CD4-positive, alpha-beta memory T cell (primary cell): ENCODE results near the gene CTXND1. TPM values are rescaled to one million over a fixed set of nuclear protein-coding genes. Genes with fewer than 3 reads are reported as not detected.

Experiments used
- CTCF ChIA-PET: fragments of 350-600 bp; sonication (Branson Sonifier 250); formaldehyde crosslinking; loops from one replicate; lab custom pipeline; 2021; ENCODE audit warnings: inconsistent platforms; ENCODE audit not compliant: partially characterized antibody; lab: Charles Lee
- POLR2A ChIA-PET: fragments of 350-600 bp; sonication (Branson Sonifier 250); formaldehyde crosslinking; loops from one replicate; lab custom pipeline; 2021; ENCODE audit not compliant: partially characterized antibody; lab: Charles Lee
- DNase-seq, 5 donors: peaks; one replicate each; pipeline versions ENCODE4 v3.0.0 to v3.0.0-alpha.2; 2020 to 2022; ENCODE audit warnings: mixed read lengths in 1 of 5
- H3K27ac ChIP-seq: one replicate; pipeline ENCODE4 v1.7.0; 2013; ENCODE audit warnings: low read depth, low read length
- H3K27me3 ChIP-seq: 2 replicates; pipeline ENCODE4 v1.7.0; 2013; ENCODE audit warnings: mild to moderate bottlenecking, low read length, moderate library complexity; ENCODE audit not compliant: insufficient read depth
- H3K36me3 ChIP-seq: 2 replicates; pipeline ENCODE4 v1.7.0; 2013; ENCODE audit warnings: mild to moderate bottlenecking, low read length, moderate library complexity; ENCODE audit not compliant: insufficient read depth
- H3K4me1 ChIP-seq: 2 replicates; pipeline ENCODE4 v1.7.0; 2013; ENCODE audit warnings: mild to moderate bottlenecking, low read length, moderate library complexity; ENCODE audit not compliant: insufficient read depth
- H3K4me3 ChIP-seq, 2 donors: one replicate each; pipeline ENCODE4 v1.7.0; 2013; ENCODE audit warnings: low read length in 2 of 2, mild to moderate bottlenecking in 1 of 2
- H3K9me3 ChIP-seq, 2 donors: one replicate each; pipeline ENCODE4 v1.7.0; 2013; ENCODE audit warnings: low read length in 2 of 2, control low read depth in 1 of 2; ENCODE audit not compliant: control insufficient read depth in 1 of 2
- H3K27ac Mint-ChIP-seq, 7 donors: one replicate each; pipeline ENCODE4 v1.8.0; 2020 to 2021; ENCODE audit warnings: mixed read lengths in 7 of 7, mild to moderate bottlenecking in 6 of 7, inconsistent platforms in 3 of 7, moderate library complexity in 3 of 7
- H3K27me3 Mint-ChIP-seq, 2 donors: one replicate each; pipeline ENCODE4 v1.8.0; 2020 to 2021; ENCODE audit warnings: mixed read lengths in 2 of 2
- H3K36me3 Mint-ChIP-seq, 2 donors: one replicate each; pipeline ENCODE4 v1.8.0; 2020 to 2021; ENCODE audit warnings: mixed read lengths in 2 of 2, inconsistent platforms in 1 of 2, mild to moderate bottlenecking in 1 of 2
- H3K4me1 Mint-ChIP-seq, 4 donors: one replicate each; pipeline ENCODE4 v1.8.0; 2020 to 2021; ENCODE audit warnings: mixed read lengths in 4 of 4, mild to moderate bottlenecking in 1 of 4
- H3K4me3 Mint-ChIP-seq, 8 donors: one replicate each; pipeline ENCODE4 v1.8.0; 2020 to 2021; ENCODE audit warnings: mixed read lengths in 8 of 8, mild to moderate bottlenecking in 7 of 8, moderate library complexity in 6 of 8, inconsistent platforms in 3 of 8
- H3K9me3 Mint-ChIP-seq, 8 donors: one replicate each; pipeline ENCODE4 v1.8.0; 2020 to 2021; ENCODE audit warnings: mixed read lengths in 8 of 8, mild to moderate bottlenecking in 5 of 8, inconsistent platforms in 3 of 8, moderate library complexity in 1 of 8
- intact Hi-C: fragments of 100-400 bp; cut with micrococcal nuclease; formaldehyde crosslinking; loops from one replicate; pipeline ENCODE4 v1.15.1; 2023
- polyA plus RNA-seq, 2 donors: library from polyadenylated mRNA; unstranded; fragments of 300-500 nt; fragmentation: Illumina TruSeq; gene quantifications; one replicate each; pipeline ENCODE4 v1.2.3, GENCODE V29; 2021
- total RNA-seq, 2 experiments: library from RNA; stranded (reverse); gene quantifications; one replicate each; pipeline ENCODE4 v1.2.3, GENCODE V29; 2021

The CTXND1 gene
- total and polyA plus RNA-seq, 4 experiments from 2014 or later: not detected

- Mint-ChIP-seq H3K27ac (no peak overlapping the region), H3K4me3 (no peak overlapping the region), H3K27me3 (peaks cover 7 to 8% of the 10 kb centered on the region in 2 donors), H3K9me3 (peaks cover 0 to 1% (median 0%) of the 10 kb centered on the region in 8 donors), H3K36me3 (no peaks in the 10 kb centered on the region), H3K4me1 (no peaks in the 10 kb centered on the region)
- no peak overlapping the region for H3K27ac ChIP-seq
- H3K4me3 ChIP-seq: no peak overlapping the region
- H3K27me3 ChIP-seq: peaks cover 3% of the 10 kb centered on the region
- POLR2A ChIA-PET: no interaction called here
- CTCF ChIA-PET: no interaction called here
- intact Hi-C loops: no loop called here
- no peaks in the 10 kb centered on the region for H3K36me3 ChIP-seq
- H3K9me3 ChIP-seq: no peaks in the 10 kb centered on the region
- no peaks in the 10 kb centered on the region for H3K4me1 ChIP-seq
- no peak for DNase-seq
Measured at GRCh38 chr15:80201256-80202015, 50.6 kb downstream of the CTXND1 start.

- H3K9me3 Mint-ChIP-seq: peaks cover 0 to 1% (median 0%) of the 10 kb centered on the region in 8 donors
- peaks cover 3 to 6% of the 10 kb centered on the region in 2 donors for H3K27me3 Mint-ChIP-seq
- no peak for DNase-seq
- H3K9me3 ChIP-seq: no peaks in the 10 kb centered on the region
- no peaks in the 10 kb centered on the region for H3K36me3 ChIP-seq
- intact Hi-C loops: no loop called here
- no peak overlapping the region for H3K27ac Mint-ChIP-seq
- ChIA-PET CTCF (no interaction called here), POLR2A (no interaction called here)
- H3K4me3 Mint-ChIP-seq: no peak overlapping the region
- H3K4me3 ChIP-seq: no peak overlapping the region
- no peaks in the 10 kb centered on the region for H3K4me1 Mint-ChIP-seq
- no peaks in the 10 kb centered on the region for H3K36me3 Mint-ChIP-seq
- no peak overlapping the region for H3K27ac ChIP-seq
- H3K27me3 ChIP-seq: peaks cover 3% of the 10 kb centered on the region
- H3K4me1 ChIP-seq: no peaks in the 10 kb centered on the region
Measured at GRCh38 chr15:80199869-80200268, 52.1 kb downstream of the CTXND1 start.

- intact Hi-C loops: no loop called here
- H3K27me3 Mint-ChIP-seq: peaks cover 3 to 6% of the 10 kb centered on the region in 2 donors
Measured at GRCh38 chr15:80199366-80199765, 52.6 kb downstream of the CTXND1 start.

GRCh38 chr15:80194914-80195313 lies 57.1 kb downstream of the CTXND1 start:
- H3K36me3 Mint-ChIP-seq: no peaks in the 10 kb centered on the region
- Histone ChIP-seq H3K36me3 (no peaks in the 10 kb centered on the region), H3K4me3 (no peak overlapping the region), H3K27ac (no peak overlapping the region), H3K9me3 (no peaks in the 10 kb centered on the region), H3K4me1 (no peaks in the 10 kb centered on the region), H3K27me3 (peaks cover 3% of the 10 kb centered on the region)
- CTCF ChIA-PET: no interaction called here
- POLR2A ChIA-PET: no interaction called here
- no peaks in the 10 kb centered on the region for H3K4me1 Mint-ChIP-seq
- peaks cover 0 to 2% (median 0%) of the 10 kb centered on the region in 8 donors for H3K9me3 Mint-ChIP-seq
- intact Hi-C loops: no loop called here
- H3K4me3 Mint-ChIP-seq: no peak overlapping the region
- peaks cover 0 to 2% of the 10 kb centered on the region in 2 donors for H3K27me3 Mint-ChIP-seq
- DNase-seq: no peak
- H3K27ac Mint-ChIP-seq: no peak overlapping the region

More at GRCh38 chr15:80199366-80199765, 52.6 kb downstream of the CTXND1 start:
- ChIA-PET POLR2A (no interaction called here), CTCF (no interaction called here)
- DNase-seq: no peak
- Histone ChIP-seq H3K36me3 (no peaks in the 10 kb centered on the region), H3K4me1 (no peaks in the 10 kb centered on the region), H3K9me3 (no peaks in the 10 kb centered on the region), H3K27ac (no peak overlapping the region), H3K27me3 (peaks cover 3% of the 10 kb centered on the region), H3K4me3 (no peak overlapping the region)
- H3K36me3 Mint-ChIP-seq: no peaks in the 10 kb centered on the region
- no peak overlapping the region for H3K27ac Mint-ChIP-seq
- H3K4me3 Mint-ChIP-seq: no peak overlapping the region
- peaks cover 0 to 2% (median 0%) of the 10 kb centered on the region in 8 donors for H3K9me3 Mint-ChIP-seq
- H3K4me1 Mint-ChIP-seq: no peaks in the 10 kb centered on the region

- no peak overlapping the region for H3K27ac ChIP-seq
- CTCF ChIA-PET: no interaction called here
- POLR2A ChIA-PET: no interaction called here
- no peaks in the 10 kb centered on the region for H3K9me3 ChIP-seq
- DNase-seq: no peak
- Mint-ChIP-seq H3K27me3 (peaks cover 0 to 2% of the 10 kb centered on the region in 2 donors), H3K27ac (no peak overlapping the region), H3K9me3 (peaks cover 0 to 2% (median 0%) of the 10 kb centered on the region in 8 donors), H3K36me3 (peaks cover 0 to under 1% of the 10 kb centered on the region in 2 donors), H3K4me3 (no peak overlapping the region), H3K4me1 (no peaks in the 10 kb centered on the region)
- intact Hi-C loops: no loop called here
- H3K4me3 ChIP-seq: no peak overlapping the region
- H3K4me1 ChIP-seq: no peaks in the 10 kb centered on the region
- H3K36me3 ChIP-seq: no peaks in the 10 kb centered on the region
- peaks cover 3% of the 10 kb centered on the region for H3K27me3 ChIP-seq
Measured at GRCh38 chr15:80194186-80194585, 57.8 kb downstream of the CTXND1 start.

- ChIA-PET POLR2A (interaction anchor here (0.7 kb wide), 1 partner anchor 815 kb away, joined by 4 read pairs; no protein-coding TSS in a partner anchor), CTCF (no interaction called here)
- intact Hi-C loops: no loop called here
- Mint-ChIP-seq H3K4me3 (no peak overlapping the region), H3K4me1 (no peaks in the 10 kb centered on the region), H3K27ac (no peak overlapping the region), H3K9me3 (peaks cover 0 to 2% (median 0%) of the 10 kb centered on the region in 8 donors), H3K27me3 (no peaks in the 10 kb centered on the region), H3K36me3 (peaks cover 3 to 21% of the 10 kb centered on the region in 2 donors)
- no peaks in the 10 kb centered on the region for H3K27me3 ChIP-seq
- DNase-seq: no peak
- no peak overlapping the region for H3K27ac ChIP-seq
- no peak overlapping the region for H3K4me3 ChIP-seq
- no peaks in the 10 kb centered on the region for H3K9me3 ChIP-seq
- no peaks in the 10 kb centered on the region for H3K4me1 ChIP-seq
- H3K36me3 ChIP-seq: no peaks in the 10 kb centered on the region
Measured at GRCh38 chr15:80191897-80192595, 60.0 kb downstream of the CTXND1 start.

- DNase-seq: no peak
- H3K9me3 Mint-ChIP-seq: peaks cover 0 to 2% (median 0%) of the 10 kb centered on the region in 8 donors
- H3K9me3 ChIP-seq: no peaks in the 10 kb centered on the region
- no peaks in the 10 kb centered on the region for H3K4me1 ChIP-seq
- H3K27me3 Mint-ChIP-seq: no peaks in the 10 kb centered on the region
- H3K27ac ChIP-seq: no peak overlapping the region
- H3K27ac Mint-ChIP-seq: no peak overlapping the region
- H3K4me3 Mint-ChIP-seq: no peak overlapping the region
- ChIA-PET CTCF (no interaction called here), POLR2A (no interaction called here)
- H3K36me3 Mint-ChIP-seq: peaks cover 10 to 29% of the 10 kb centered on the region in 2 donors
- H3K4me3 ChIP-seq: no peak overlapping the region
- no peaks in the 10 kb centered on the region for H3K27me3 ChIP-seq
- intact Hi-C loops: no loop called here
- H3K36me3 ChIP-seq: no peaks in the 10 kb centered on the region
- no peaks in the 10 kb centered on the region for H3K4me1 Mint-ChIP-seq
Measured at GRCh38 chr15:80191198-80191597, 60.8 kb downstream of the CTXND1 start.
